WI38 (cell line): ENCODE measurements around the gene CD226.
"Not testable (repeated sequence)": the region's sequence is repeated elsewhere in the genome, so short reads cannot be mapped to it uniquely, and the experiment has no call there.

ENCODE experiments used
- H3K4me3 ChIP-seq: 2 replicates; pipeline ENCODE4 v1.5.1; 2011; ENCODE audit warnings: low read depth, mild to moderate bottlenecking, control low read depth, low read length
- TF ChIP-seq, protein P1 (sequence below): IDR thresholded peaks from 2 replicates; pipeline ENCODE4 v1.5.1; 2012; ENCODE audit warnings: low read depth, mild to moderate bottlenecking, control low read depth, low read length

CD226 gene

DNA sequence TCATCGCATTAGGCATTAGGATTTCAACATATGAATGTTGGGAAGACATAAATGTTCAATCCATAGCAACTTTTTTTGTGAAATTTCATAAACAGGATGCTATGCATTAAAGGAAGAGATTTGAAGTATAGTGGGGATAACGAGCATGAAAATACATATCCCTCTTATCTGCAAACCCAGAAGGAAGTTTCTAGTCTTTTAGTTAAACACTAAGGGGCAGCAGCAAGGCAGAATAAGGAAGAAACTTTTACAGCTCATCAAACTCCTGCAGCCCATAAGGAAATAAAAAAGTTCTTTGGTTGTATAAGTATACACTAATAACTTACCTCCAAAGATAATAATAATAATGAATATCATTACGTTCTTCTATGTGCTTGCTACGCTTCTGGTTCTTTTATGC, 81.5 kb downstream of the CD226 start:
- TF ChIP-seq, protein P1, sequence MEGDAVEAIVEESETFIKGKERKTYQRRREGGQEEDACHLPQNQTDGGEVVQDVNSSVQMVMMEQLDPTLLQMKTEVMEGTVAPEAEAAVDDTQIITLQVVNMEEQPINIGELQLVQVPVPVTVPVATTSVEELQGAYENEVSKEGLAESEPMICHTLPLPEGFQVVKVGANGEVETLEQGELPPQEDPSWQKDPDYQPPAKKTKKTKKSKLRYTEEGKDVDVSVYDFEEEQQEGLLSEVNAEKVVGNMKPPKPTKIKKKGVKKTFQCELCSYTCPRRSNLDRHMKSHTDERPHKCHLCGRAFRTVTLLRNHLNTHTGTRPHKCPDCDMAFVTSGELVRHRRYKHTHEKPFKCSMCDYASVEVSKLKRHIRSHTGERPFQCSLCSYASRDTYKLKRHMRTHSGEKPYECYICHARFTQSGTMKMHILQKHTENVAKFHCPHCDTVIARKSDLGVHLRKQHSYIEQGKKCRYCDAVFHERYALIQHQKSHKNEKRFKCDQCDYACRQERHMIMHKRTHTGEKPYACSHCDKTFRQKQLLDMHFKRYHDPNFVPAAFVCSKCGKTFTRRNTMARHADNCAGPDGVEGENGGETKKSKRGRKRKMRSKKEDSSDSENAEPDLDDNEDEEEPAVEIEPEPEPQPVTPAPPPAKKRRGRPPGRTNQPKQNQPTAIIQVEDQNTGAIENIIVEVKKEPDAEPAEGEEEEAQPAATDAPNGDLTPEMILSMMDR, result no peak
- no peak overlapping the region for H3K4me3 ChIP-seq

DNA sequence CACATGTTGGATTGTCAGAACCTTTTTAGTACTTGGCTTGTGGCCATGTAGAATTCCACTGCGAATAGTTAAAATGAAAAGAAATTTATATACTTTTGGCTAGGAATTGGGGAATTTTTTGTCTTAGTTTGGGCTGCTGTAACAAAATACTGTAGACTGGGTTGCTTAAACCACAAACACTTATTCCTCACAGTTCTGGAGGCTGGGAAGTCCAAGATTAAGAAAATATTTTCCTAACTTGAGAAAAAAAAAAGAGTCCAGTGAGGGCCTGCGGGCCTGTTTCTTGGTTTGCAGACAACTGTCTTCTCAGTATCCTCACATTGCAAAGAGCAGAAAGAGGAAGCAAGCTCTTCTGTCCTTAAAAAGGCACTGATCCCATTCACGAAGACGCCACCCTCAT, 81.9 kb downstream of the CD226 start:
- H3K4me3 ChIP-seq, result no peak overlapping the region
- TF ChIP-seq, protein P1, result no peak

DNA sequence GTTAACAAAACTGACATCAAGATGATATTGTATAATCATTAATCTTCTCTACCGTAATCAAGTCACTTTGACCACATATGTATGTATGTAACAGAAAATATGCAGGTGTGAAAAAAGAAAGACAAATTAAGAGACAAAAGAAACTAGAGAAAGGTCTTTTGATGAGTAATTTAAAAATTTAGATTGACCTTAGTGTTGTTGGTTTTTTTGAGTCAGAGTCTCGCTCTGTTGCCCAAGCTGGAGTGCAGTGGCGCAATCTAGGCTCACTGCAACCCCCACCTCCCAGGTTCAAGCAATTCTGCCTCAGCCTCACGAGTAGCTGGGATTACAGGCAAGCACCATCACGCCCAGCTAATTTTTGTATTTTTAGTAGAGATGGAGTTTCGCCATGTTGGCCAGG, 82.9 kb downstream of the CD226 start:
- H3K4me3 ChIP-seq, result not testable (repeated sequence)

DNA sequence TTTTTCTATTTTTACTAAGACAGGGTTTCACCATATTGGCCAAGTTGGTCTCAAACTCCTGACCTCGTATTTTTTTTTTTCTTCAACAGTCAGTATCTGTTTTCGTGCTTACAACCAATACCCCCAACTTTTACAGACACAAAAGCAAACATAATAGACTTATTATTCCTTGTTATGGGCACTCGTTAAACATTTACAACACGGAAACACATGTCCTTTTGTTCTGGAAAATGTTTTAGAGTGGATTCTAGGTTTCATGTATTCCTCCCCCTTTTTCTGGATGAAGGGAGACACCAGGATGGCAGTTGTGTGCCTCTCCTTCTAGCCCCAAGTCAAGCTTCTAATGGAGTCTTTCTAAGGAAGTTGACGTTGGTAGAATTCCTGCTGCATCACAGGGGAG, 88.8 kb downstream of the CD226 start:
- TF ChIP-seq, protein P1, result no peak
- H3K4me3 ChIP-seq, result no peak overlapping the region

DNA sequence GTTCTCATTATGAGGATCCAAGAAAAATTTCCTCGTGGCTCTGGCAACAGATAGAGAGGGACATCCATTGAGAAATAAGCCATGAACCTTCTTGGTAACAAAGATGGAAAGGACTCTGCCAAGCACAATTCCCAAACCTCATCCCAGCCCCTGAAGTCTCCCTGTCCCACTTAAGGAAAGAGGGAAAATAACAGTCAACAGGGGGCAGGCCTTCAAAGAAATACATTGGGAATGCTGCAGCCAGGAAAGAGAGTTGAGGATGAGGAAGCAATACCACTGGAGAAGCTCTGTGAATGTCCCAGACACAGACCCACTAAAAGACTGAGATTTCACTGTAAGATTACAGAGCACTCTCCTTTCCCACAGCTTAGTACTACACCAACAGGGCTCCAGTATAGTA, 93.2 kb downstream of the CD226 start:
- TF ChIP-seq, protein P1, result no peak

DNA sequence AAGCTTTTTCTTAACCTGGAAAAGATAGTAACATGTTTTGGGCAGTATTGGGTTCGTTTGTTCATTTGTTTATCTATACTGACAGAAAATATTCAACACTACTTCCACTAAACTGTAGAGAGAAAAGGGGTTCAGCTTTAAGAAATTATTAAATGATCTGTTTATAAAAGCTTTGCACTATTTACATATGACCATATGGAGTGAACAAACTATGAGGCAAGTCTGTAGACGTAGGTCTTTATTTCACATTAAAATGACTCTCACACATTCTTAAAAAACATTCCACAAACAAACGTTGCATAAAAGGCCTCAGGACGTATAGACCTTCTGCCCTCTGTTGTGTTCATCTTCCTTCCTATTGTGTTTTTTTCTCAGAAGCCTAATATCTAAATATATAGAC, 94.6 kb downstream of the CD226 start:
- TF ChIP-seq, protein P1, result no peak
- no peak overlapping the region for H3K4me3 ChIP-seq

More for the DNA sequence above, 93.2 kb downstream of the CD226 start:
- no peak overlapping the region for H3K4me3 ChIP-seq

DNA sequence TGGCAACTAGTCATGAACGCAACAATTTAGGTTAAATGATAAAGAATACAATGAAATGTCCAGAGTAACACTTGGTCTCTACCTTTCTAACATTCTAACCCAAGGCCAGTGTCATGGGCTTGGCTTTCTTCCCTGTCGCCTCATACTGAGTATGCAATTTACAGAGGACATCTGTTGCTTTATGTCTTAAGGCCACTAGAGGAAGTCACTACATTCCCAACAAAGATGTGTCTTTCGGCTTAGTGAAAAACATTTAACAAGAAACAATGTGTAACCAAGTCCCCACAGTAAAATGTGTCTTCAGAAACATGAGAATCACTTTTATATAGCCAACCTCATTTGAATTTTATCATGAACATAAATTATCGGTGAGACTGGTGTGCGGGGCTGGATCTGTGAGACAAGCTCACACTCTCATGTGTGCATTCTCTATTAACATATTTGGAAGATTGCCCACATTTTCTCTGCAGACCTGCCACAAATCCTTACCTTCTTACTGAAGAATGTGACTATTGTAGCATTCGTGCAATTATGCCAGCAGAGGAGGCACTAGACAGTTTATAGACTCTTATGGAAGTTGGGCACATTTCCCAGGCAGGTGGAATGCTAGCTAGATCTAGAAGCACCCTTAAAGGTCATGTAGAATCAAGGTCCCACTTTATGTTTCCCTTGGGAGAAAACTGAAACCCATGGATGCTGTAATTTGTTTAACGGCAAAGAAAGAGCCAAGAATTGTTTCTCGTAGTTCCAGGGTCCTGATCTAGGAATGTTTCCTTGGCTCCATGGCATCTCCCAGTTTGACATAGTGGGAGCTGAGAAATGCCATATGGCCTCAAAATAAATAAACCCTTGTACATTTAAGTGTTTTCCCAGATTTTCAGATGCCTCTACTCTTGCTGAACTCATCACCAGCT, 101.8 kb downstream of the CD226 start:
- TF ChIP-seq, protein P1, result no peak
- H3K4me3 ChIP-seq, result no peak overlapping the region
